IPS-18c (cell line): ENCODE results near the gene DPP10.

Experiments
- H3K4me3 ChIP-seq: 2 replicates; pipeline ENCODE4 v1.7.0; 2013; ENCODE audit warnings: low read depth, mild to moderate bottlenecking, low read length, moderate library complexity; ENCODE audit not compliant: insufficient read depth
- H3K9me3 ChIP-seq: one replicate; pipeline ENCODE4 v1.6.1; 2013; ENCODE audit warnings: mild to moderate bottlenecking, low read length, moderate library complexity; ENCODE audit not compliant: control insufficient read depth, insufficient read depth

The DPP10 gene

GRCh38 chr2:114548151-114548550 lies 105.7 kb downstream of the DPP10 start:
- no peaks in the 10 kb centered on the region for H3K9me3 ChIP-seq
- H3K4me3 ChIP-seq = no peak overlapping the region

- Histone ChIP-seq H3K9me3 (no peaks in the 10 kb centered on the region), H3K4me3 (no peak overlapping the region)
Observed at GRCh38 chr2:114550364-114550763, 107.9 kb downstream of the DPP10 start.

- no peak overlapping the region for H3K4me3 ChIP-seq
Observed at GRCh38 chr2:114550895-114551793, 108.7 kb downstream of the DPP10 start.

GRCh38 chr2:114553027-114553426 lies 110.6 kb downstream of the DPP10 start:
- H3K9me3 ChIP-seq = no peaks in the 10 kb centered on the region
- H3K4me3 ChIP-seq = no peak overlapping the region

More at GRCh38 chr2:114550895-114551793, 108.7 kb downstream of the DPP10 start:
- no peaks in the 10 kb centered on the region for H3K9me3 ChIP-seq

GRCh38 chr2:114569166-114569565 lies 126.7 kb downstream of the DPP10 start:
- Histone ChIP-seq H3K4me3 (no peak overlapping the region), H3K9me3 (no peaks in the 10 kb centered on the region)

DNA sequence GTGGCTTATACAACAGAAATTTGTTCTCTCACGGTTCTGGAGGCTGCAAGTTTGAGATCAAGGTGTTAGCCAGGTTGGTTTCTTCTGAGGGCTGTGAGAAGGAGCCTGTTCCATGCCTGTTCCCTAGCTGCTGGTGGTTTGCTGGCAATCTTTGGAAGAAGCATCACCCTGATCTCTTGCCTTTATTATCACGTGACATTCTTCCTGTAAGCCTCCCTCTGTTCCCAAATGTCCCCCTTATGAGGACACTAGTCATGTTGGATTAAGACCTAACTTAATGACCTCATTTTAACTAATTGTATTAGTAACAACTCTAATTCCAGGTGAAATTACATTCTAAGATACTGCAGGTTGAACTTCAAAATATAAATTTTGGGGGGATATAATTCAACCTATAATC lies 135.2 kb downstream of the DPP10 start:
- H3K9me3 ChIP-seq = no peaks in the 10 kb centered on the region

GRCh38 chr2:114579542-114579941 lies 137.1 kb downstream of the DPP10 start:
- no peaks in the 10 kb centered on the region for H3K9me3 ChIP-seq

More for the DNA sequence above, 135.2 kb downstream of the DPP10 start:
- H3K4me3 ChIP-seq = no peak overlapping the region

DNA sequence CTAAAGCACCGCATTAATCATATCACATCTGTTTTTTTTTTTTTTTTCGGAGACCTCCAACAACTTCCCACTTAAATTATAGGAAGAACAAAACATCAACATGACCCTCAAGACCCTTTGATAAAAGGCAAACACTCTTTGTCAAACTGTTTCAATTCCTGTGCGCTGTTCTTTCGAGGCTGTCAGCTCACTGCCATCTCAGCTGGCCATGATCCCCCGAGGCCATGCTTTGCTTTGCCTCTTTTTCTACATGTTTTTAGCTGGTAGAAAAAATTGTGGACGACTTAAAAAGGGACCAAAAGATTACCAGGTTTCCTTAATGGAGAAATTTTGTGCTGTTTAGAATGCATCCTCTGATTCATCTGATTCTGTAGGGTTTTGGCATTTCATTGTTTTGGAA lies 138.2 kb downstream of the DPP10 start:
- Histone ChIP-seq H3K9me3 (no peaks in the 10 kb centered on the region), H3K4me3 (no peak overlapping the region)

More at GRCh38 chr2:114579542-114579941, 137.1 kb downstream of the DPP10 start:
- no peak overlapping the region for H3K4me3 ChIP-seq

DNA sequence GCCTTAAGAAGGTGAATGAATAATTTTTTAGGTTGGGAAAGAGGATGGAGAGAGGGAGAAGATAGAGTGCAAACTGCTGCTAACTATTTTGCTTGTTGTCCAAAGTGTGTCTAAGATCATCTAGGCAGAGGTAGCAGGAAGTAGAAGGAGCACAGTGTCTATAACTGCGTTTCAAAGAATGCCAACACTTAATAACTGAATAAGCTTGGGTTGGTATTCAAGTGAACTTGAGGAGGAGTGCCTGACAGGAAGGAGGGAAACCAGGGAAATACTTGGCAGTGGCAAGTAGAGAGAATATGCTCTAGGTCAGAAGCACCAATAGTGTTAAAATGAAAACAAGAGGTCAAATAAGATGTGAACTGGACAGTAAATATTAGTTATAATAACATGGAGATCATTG lies 155.9 kb downstream of the DPP10 start:
- no peak overlapping the region for H3K4me3 ChIP-seq
- no peaks in the 10 kb centered on the region for H3K9me3 ChIP-seq

DNA sequence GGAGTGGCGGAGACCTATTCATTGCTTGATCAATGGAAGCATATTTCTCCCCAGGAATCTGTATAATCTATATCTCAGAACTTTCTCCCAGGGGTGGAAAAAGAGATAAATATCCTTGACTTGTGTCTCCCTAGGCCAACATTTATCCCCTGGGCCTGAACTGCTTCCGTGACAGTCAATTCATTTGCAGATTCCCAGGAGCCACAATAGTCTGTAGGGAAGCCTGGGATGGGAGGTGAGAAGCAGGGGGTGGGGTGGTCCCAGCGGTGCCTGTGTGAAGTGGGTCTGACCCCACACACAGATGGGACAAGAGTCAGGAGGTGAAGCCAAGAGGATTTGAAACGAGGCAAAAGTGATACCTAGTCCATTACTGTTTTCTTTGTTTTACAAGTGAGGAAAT lies 166.8 kb downstream of the DPP10 start:
- no peaks in the 10 kb centered on the region for H3K9me3 ChIP-seq
- H3K4me3 ChIP-seq = no peak overlapping the region

DNA sequence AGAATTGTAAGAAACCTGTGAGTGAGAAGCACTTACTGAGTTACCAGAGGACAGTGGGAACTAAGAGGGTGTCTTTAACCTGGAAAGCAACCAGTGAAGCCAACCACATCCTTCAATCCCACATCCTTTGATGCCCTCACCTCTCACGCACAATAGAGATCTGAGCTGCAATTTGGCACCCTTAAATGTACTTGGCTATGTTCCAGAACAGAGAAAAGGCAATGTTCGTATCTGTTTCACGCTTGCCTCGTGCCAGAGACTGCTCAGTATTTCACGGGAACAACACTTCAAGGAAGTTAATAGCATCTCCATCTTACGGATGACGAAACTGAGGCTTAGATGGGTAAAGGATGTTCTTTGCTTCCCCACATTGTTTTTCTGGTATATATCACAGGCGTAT lies 167.4 kb downstream of the DPP10 start:
- H3K4me3 ChIP-seq = no peak overlapping the region
- H3K9me3 ChIP-seq = no peaks in the 10 kb centered on the region

GRCh38 chr2:114610677-114611076 lies 168.2 kb downstream of the DPP10 start:
- Histone ChIP-seq H3K4me3 (no peak overlapping the region), H3K9me3 (no peaks in the 10 kb centered on the region)

DNA sequence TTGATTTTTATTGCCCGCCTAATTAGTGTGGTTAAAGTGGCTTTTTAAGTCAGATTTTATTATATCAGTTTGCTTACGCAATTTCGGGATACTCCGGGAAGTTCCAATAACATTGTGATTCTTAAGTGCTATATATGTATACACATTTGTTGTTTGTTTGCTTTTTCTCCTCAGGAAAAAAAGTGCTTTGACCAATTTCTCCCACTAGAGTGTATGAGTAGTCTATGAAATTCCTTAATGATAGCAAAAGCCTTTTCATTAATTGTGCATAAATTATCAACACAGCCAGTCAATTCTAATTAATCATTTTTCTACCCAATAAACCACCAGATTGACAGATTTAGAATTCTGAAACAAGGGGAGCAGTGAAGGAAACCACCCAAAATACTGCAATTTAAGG lies 172.2 kb downstream of the DPP10 start:
- H3K4me3 ChIP-seq = no peak overlapping the region
- H3K9me3 ChIP-seq = no peaks in the 10 kb centered on the region

DNA sequence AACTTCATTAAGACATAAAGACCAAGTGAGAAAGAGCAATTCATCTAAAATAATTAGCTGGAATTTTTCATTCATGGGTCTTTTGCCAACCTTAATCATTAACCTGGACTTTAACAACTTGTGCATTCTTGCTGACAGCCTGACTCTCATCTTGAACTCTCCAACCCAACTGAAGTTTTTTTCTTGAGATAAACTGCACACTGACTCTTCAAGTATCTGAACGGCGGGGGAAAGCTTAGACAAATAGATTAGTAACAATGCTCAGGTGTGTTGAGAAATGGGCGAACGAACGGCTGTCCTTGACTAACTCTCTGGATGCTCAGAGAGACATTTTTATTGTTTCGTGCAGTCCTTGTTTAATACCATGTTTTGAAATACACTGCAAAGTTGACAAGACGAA lies 186.0 kb downstream of the DPP10 start:
- Histone ChIP-seq H3K4me3 (no peak overlapping the region), H3K9me3 (no peaks in the 10 kb centered on the region)

DNA sequence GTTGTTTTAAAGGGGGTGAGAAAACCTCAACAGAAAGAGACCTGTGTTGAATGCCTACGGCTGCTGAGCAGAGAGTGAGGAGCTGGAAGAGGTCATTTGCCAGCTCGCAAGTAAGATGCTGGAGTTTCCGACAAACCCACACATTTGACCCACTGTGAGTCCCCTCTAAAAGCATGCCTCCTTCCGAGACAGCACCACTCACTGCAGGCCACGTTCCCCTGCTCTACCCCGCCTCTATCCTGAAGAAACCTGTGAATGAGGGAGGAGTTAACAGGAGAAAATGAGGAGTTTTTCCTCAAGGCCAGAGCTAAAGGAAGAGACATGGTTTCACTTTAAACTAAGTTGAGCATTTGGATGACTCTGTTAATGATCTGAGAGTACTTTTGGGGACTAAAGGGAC lies 188.7 kb downstream of the DPP10 start:
- Histone ChIP-seq H3K9me3 (no peaks in the 10 kb centered on the region), H3K4me3 (no peak overlapping the region)

DNA sequence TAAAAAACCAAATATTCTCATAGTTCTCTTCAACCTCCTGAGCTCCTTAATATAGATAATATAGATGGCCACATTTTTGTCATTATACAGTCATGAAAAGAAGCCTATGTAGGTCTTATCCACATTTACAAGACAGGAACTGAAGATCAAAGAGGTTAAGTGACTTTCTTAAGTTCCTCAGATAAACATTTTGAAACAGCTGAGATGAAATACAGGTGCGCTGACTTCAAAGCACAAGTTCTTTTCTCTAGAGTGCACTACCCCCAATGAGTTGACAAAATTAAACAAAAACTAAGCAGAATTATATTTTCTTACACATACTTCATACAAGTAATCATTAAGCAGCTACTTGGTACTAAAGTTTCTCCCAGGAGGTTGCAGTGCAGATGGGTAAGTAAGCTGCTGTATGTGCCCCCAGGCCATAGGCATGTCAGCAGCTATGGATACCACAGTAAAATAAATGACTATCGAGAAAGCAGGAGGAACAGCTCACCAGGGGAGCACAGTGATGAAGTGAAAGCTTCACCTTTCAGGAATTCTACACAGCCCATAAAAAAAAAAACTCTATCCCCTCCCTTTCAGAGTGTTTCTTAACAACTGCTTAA lies 199.8 kb downstream of the DPP10 start:
- Histone ChIP-seq H3K4me3 (no peak overlapping the region), H3K9me3 (no peaks in the 10 kb centered on the region)

GRCh38 chr2:114642988-114643553 lies 200.6 kb downstream of the DPP10 start:
- no peak overlapping the region for H3K4me3 ChIP-seq
- no peaks in the 10 kb centered on the region for H3K9me3 ChIP-seq

DNA sequence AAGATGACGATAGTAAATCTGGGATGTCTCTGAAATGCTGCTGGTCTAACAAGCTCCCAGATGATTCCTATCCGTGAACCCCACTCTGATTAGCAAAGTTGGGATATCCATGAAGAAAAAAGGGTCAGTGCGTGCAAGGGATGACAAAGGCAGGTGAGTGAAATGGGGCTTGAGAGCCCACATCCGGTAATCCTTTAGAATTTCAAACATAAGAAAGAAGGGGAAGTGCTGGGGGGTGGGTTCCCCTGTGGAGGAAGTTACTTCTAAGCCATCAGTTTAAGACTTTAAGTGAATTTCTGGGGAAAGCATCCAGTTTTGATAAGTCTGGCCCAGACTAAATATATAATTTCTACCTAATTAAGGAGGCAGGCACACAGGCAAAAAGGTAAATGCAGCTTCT lies 209.5 kb downstream of the DPP10 start:
- H3K4me3 ChIP-seq = no peak overlapping the region
- no peaks in the 10 kb centered on the region for H3K9me3 ChIP-seq
